ENCODE data around the gene POLG2.
"Not testable (repeated sequence)": the region's sequence is repeated elsewhere in the genome, so short reads cannot be mapped to it uniquely, and the experiment has no call there.

The POLG2 gene

GRCh38 chr17:64466019-64466735, 30.7 kb downstream of the POLG2 start:
- no peak for TF ChIP-seq CTCF (IDR thresholded peaks at IDR 0.05; ENCODE audit: low read depth, low read length)
- no peak overlapping the region for H3K4me3 ChIP-seq (ENCODE audit: low read depth, low read length)

DNA sequence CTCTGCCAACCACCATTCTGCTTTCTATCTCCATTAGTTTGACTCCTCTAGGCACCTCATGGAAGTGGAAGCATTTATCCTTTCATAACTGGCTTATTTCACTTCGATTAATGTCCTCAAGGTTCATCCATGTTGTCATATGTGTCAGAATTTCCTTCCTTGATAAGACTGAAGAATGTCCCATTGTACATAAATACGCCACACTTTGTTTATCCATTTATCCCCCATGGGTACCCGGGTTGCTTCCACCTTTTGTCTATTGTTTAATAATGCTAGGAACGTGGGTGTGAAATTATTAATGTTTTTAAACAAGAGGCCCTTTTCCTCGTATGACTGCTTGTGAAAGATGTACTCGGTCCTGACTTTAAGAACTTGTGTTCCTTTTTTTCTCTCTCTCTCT, 35.1 kb downstream of the POLG2 start:
- no peak for TF ChIP-seq CTCF (IDR thresholded peaks at IDR 0.05; ENCODE audit: low read depth, low read length)
- no peak overlapping the region for H3K4me3 ChIP-seq (ENCODE audit: low read depth, low read length)

- no peak for TF ChIP-seq CTCF (IDR thresholded peaks at IDR 0.05; ENCODE audit: low read depth, low read length)
- H3K4me3 ChIP-seq (ENCODE audit: low read depth, low read length), result no peak overlapping the region
Measured at GRCh38 chr17:64460955-64461354, 35.9 kb downstream of the POLG2 start.

DNA sequence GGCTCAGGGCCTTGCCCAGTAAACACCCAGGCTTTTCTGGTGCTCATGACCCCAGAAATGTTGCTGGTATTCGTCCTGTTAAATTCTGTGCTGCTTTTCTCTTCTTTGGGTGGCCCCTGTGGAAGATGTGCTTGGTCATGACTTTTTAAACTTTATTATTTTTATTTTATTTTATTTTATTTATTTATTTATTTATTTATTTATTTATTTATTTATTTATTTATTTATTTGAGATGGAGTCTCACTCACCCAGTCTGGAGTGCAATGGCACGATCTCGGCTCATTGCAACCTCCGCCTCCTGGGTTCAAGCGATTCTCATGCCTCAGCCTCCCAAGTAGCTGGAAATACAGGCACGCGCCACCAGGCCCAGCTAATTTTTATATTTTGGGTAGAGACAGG, 37.0 kb downstream of the POLG2 start:
- not testable (repeated sequence) for H3K4me3 ChIP-seq (ENCODE audit: low read depth, low read length)

DNA sequence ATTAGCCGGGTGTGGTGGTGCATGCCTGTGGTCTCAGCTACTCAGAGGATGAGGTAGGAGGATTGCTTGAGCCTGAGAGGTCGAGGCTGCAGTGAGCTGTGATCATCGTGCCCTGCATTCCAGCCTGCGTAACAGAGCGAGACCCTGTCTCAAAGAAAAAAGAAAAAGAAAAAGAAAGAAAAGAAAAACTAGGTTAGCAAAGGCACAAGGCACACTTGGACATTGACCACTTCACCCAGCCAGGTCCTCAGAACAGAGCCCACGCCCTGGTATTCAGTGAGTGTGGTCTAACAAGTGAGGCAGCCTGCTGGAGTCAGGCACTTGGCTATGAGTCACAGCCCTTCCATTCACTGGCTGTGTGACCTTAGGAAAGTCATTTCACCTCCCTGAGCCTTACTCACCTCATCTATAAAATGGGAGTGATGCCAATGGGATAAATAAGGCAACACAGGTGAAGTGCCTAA, 37.5 kb downstream of the POLG2 start:
- no peak for TF ChIP-seq CTCF (IDR thresholded peaks at IDR 0.05; ENCODE audit: low read depth, low read length)
- H3K4me3 ChIP-seq (ENCODE audit: low read depth, low read length), result no peak overlapping the region

DNA sequence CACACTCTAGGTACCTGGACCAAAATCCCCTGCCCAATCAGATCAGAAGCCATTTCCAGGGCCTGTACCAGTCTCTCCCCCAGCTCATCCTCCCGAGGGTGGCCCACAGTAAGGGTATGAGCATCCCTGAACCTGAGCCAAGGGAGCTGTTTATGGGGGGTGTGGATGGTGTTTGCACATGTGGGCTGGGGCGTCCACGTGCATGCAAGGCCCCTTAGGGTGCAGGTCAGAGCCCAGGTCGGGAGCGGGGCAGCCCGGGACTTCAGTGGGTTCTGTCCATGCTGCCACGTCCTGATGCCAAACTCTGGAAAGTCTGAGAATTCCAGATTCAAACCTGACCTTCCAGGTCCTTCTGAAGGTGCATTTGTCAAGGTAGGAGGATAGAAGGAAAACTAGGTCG, 38.1 kb downstream of the POLG2 start:
- no peak overlapping the region for H3K4me3 ChIP-seq (ENCODE audit: low read depth, low read length)
- TF ChIP-seq CTCF (IDR thresholded peaks at IDR 0.05; ENCODE audit: low read depth, low read length), result no peak

GRCh38 chr17:64457156-64457555, 39.7 kb downstream of the POLG2 start:
- no peak for TF ChIP-seq CTCF (IDR thresholded peaks at IDR 0.05; ENCODE audit: low read depth, low read length)
- no peak overlapping the region; the same call in 1 of the 2 replicates for H3K4me3 ChIP-seq (ENCODE audit: low read depth, low read length)
